GM23338 (cell line): Measurements from ENCODE around the gene MAP2K5. TPM values are rescaled to one million over a fixed set of nuclear protein-coding genes. Genes with fewer than 3 reads are reported as not detected.

ENCODE experiments used
- ATAC-seq: fragments of 200-7000 bp; cut with Tn5 transposase; 3 replicates; pipeline ENCODE4 v1.9.1; 2020
- DNase-seq: peaks from one replicate; pipeline ENCODE4 v3.0.0-alpha.2; 2015; ENCODE audit warnings: low spot score
- H2AFZ ChIP-seq: fragments of 200-600 bp; sonication (generic); 2 replicates; pipeline ENCODE4 v1.8.0; 2016; ENCODE audit warnings: antibody characterized with exemption, mild to moderate bottlenecking, moderate library complexity
- H3F3A ChIP-seq: fragments of 200-600 bp; sonication (generic); replicated peaks from 2 replicates; pipeline ENCODE4 v1.8.0; 2017; ENCODE audit warnings: antibody characterized with exemption, mixed run types, low read depth
- H3K27ac ChIP-seq: fragments of 200-600 bp; sonication (generic); 2 replicates; pipeline ENCODE4 v1.6.1; 2016; ENCODE audit warnings: low read depth
- H3K27me3 ChIP-seq: fragments of 200-600 bp; sonication (generic); 2 replicates; pipeline ENCODE4 v1.8.0; 2016; ENCODE audit warnings: mild to moderate bottlenecking, mixed run types, moderate library complexity; ENCODE audit not compliant: insufficient read depth
- H3K36me3 ChIP-seq: fragments of 200-600 bp; sonication (generic); 2 replicates; pipeline ENCODE4 v1.8.0; 2016; ENCODE audit warnings: mild to moderate bottlenecking; ENCODE audit not compliant: insufficient read depth
- H3K4me1 ChIP-seq: fragments of 200-600 bp; sonication (generic); 2 replicates; pipeline ENCODE4 v1.8.0; 2016; ENCODE audit warnings: mild to moderate bottlenecking, moderate library complexity; ENCODE audit not compliant: insufficient read depth
- H3K4me2 ChIP-seq: fragments of 200-600 bp; sonication (generic); 2 replicates; pipeline ENCODE4 v1.7.1; 2017; ENCODE audit warnings: mixed run types
- H3K4me3 ChIP-seq: fragments of 200-600 bp; sonication (generic); 2 replicates; pipeline ENCODE4 v1.6.1; 2016; ENCODE audit warnings: mixed run types
- H3K79me2 ChIP-seq: fragments of 200-600 bp; sonication (generic); replicated peaks from 2 replicates; pipeline ENCODE4 v1.8.0; 2017; ENCODE audit warnings: mild to moderate bottlenecking; ENCODE audit not compliant: insufficient read depth
- H3K9me2 ChIP-seq: fragments of 200-600 bp; sonication (generic); 2 replicates; pipeline ENCODE4 v1.8.0; 2017; ENCODE audit not compliant: insufficient read depth
- H4K20me1 ChIP-seq: fragments of 200-600 bp; sonication (generic); replicated peaks from 2 replicates; pipeline ENCODE4 v1.8.0; 2017; ENCODE audit warnings: mild to moderate bottlenecking; ENCODE audit not compliant: insufficient read depth
- H3K27ac Mint-ChIP-seq: 2 replicates; pipeline ENCODE4 v1.8.0; 2020; ENCODE audit warnings: inconsistent platforms, mild to moderate bottlenecking, moderate library complexity, mixed read lengths
- H3K27me3 Mint-ChIP-seq: 3 replicates; pipeline ENCODE4 v1.8.0; 2022; ENCODE audit warnings: low read depth, mild to moderate bottlenecking, moderate library complexity, mixed read lengths, inconsistent platforms; ENCODE audit not compliant: insufficient read depth, poor library complexity
- H3K36me3 Mint-ChIP-seq: 3 replicates; pipeline ENCODE4 v1.8.0; 2021; ENCODE audit warnings: low read depth, mild to moderate bottlenecking, inconsistent platforms, moderate library complexity, mixed read lengths
- H3K4me1 Mint-ChIP-seq: 3 replicates; pipeline ENCODE4 v1.8.0; 2020; ENCODE audit warnings: mild to moderate bottlenecking, inconsistent platforms, mixed read lengths
- H3K4me3 Mint-ChIP-seq: 3 replicates; pipeline ENCODE4 v1.8.0; 2021; ENCODE audit warnings: moderate library complexity, mild to moderate bottlenecking, inconsistent platforms, mixed read lengths
- H3K9me3 Mint-ChIP-seq: 3 replicates; pipeline ENCODE4 v1.8.0; 2020; ENCODE audit warnings: moderate library complexity, mild to moderate bottlenecking, inconsistent platforms, mixed read lengths
- CREB1 ChIP-seq: fragments of 250-450 bp; sonication (Bioruptor Pico); IDR thresholded peaks from 2 replicates; pipeline ENCODE4 v1.5.0; 2020; ENCODE audit warnings: low read depth, mild to moderate bottlenecking, moderate library complexity
- CTCF ChIP-seq, 2 experiments: fragments of 200-600 bp in 1 of 2; sonication (generic) in 1 of 2; conservative IDR thresholded peaks; 2 replicates each; pipeline versions ENCODE4 v1.5.1 to v1.6.1; 2016 to 2017; ENCODE audit warnings: antibody characterized with exemption in 2 of 2, low read depth in 2 of 2, mild to moderate bottlenecking in 2 of 2, moderate library complexity in 1 of 2
- ETS1 ChIP-seq: IDR thresholded peaks from 2 replicates; pipeline ENCODE4 v1.6.1; 2016; ENCODE audit warnings: antibody characterized with exemption
- EZH2 ChIP-seq: fragments of 200-600 bp; sonication (generic); IDR thresholded peaks from one replicate; pipeline ENCODE4 v1.8.0; 2017; ENCODE audit warnings: antibody characterized with exemption, mild to moderate bottlenecking, low read depth; ENCODE audit not compliant: unreplicated experiment
- EZH2phosphoT487 ChIP-seq: fragments of 200-600 bp; sonication (generic); IDR thresholded peaks from one replicate; pipeline ENCODE4 v1.8.1; 2018; ENCODE audit warnings: antibody characterized with exemption; ENCODE audit not compliant: unreplicated experiment
- JUNB ChIP-seq: IDR thresholded peaks from one replicate; pipeline ENCODE4 v1.6.1; 2016; ENCODE audit warnings: antibody characterized with exemption; ENCODE audit not compliant: unreplicated experiment
- NANOG ChIP-seq: IDR thresholded peaks from 2 replicates; pipeline ENCODE4 v1.6.1; 2016; ENCODE audit warnings: antibody characterized with exemption, borderline replicate concordance
- POLR2AphosphoS5 ChIP-seq: IDR thresholded peaks from 2 replicates; pipeline ENCODE4 v1.6.1; 2016; ENCODE audit warnings: antibody characterized with exemption, low read depth
- REST ChIP-seq: IDR thresholded peaks from one replicate; pipeline ENCODE4 v1.6.1; 2018; ENCODE audit warnings: antibody characterized with exemption; ENCODE audit not compliant: unreplicated experiment
- STAT1 ChIP-seq: IDR thresholded peaks from one replicate; pipeline ENCODE4 v1.6.1; 2016; ENCODE audit warnings: antibody characterized with exemption; ENCODE audit not compliant: unreplicated experiment
- ZNF114 ChIP-seq: fragments of 250-450 bp; sonication (Bioruptor Pico); IDR thresholded peaks from 2 replicates; pipeline ENCODE4 v1.5.0; 2020; ENCODE audit warnings: mild to moderate bottlenecking, moderate library complexity
- ZNF331 ChIP-seq: fragments of 250-450 bp; sonication (Bioruptor Pico); IDR thresholded peaks from 2 replicates; pipeline ENCODE4 v1.5.0; 2020; ENCODE audit warnings: low read depth, mild to moderate bottlenecking, moderate library complexity
- ZNF462 ChIP-seq: fragments of 250-450 bp; sonication (Bioruptor Pico); IDR thresholded peaks from 2 replicates; pipeline ENCODE4 v1.5.0; 2020; ENCODE audit warnings: mild to moderate bottlenecking, moderate library complexity
- polyA plus RNA-seq: library from polyadenylated mRNA; unstranded; fragments of >200 nt; fragmentation: Nextera tagmentation; extraction: Ambion mirVana; gene quantifications from 2 replicates; pipeline ENCODE4 v1.2.1, GENCODE V29; 2016
- total RNA-seq: library from RNA; depleted of rRNA; stranded (reverse); fragments of >200 nt; shearing (Covaris generic); gene quantifications from 2 replicates; pipeline ENCODE4 v1.2.3, GENCODE V29; 2014

Gene MAP2K5
- total and polyA plus RNA-seq, 2 experiments from 2014 or later, result 6.5 to 13.6 TPM

- peak; percentile 67 for DNase-seq
- peaks cover 26% of the 10 kb centered on the region for H3K4me1 ChIP-seq
- H2AFZ ChIP-seq, result peak overlapping the region; percentile 88
- Mint-ChIP-seq H3K9me3 (peaks cover 3% of the 10 kb centered on the region; the same call in 2 of the 3 replicates), H3K4me1 (peaks cover 40% of the 10 kb centered on the region), H3K36me3 (no peaks in the 10 kb centered on the region; the same call in 2 of the 3 replicates), H3K27ac (no peak overlapping the region), H3K4me3 (peak overlapping the region; percentile 67), H3K27me3 (peaks cover 88% of the 10 kb centered on the region)
- no peaks in the 10 kb centered on the region for H3K9me2 ChIP-seq
- peak overlapping the region; percentile 71 for H3K4me3 ChIP-seq
- ATAC-seq, result no peak
- peaks cover 23% of the 10 kb centered on the region for H3F3A ChIP-seq
- H4K20me1 ChIP-seq, result peaks cover 3% of the 10 kb centered on the region; the same call in 1 of the 2 replicates
- no peaks in the 10 kb centered on the region for H3K79me2 ChIP-seq
- TF ChIP-seq EZH2phosphoT487 (no peak), POLR2AphosphoS5 (no peak), JUNB (no peak), CTCF (conservative IDR thresholded peaks at IDR 0.05; ENCODE audit: low read depth in 2 of 2) (no peak), EZH2 (no peak), REST (no peak), ETS1 (no peak), ZNF462 (CRISPR knock-in tag) (no peak), ZNF331 (no peak), CREB1 (CRISPR knock-in tag) (no peak), STAT1 (no peak), NANOG (no peak), ZNF114 (no peak)
- H3K36me3 ChIP-seq, result no peaks in the 10 kb centered on the region
- H3K27me3 ChIP-seq, result peaks cover 89% of the 10 kb centered on the region
- H3K4me2 ChIP-seq, result peak overlapping the region; percentile 67
- no peak overlapping the region for H3K27ac ChIP-seq
These were observed 293.6 kb downstream of the MAP2K5 start for GRCh38 chr15:67836134-67836455.
